PFSK-1 (cell line): ENCODE measurements around the gene ELAC1.

Source experiments
- POLR2AphosphoS5 ChIP-seq: IDR thresholded peaks from 2 replicates; pipeline ENCODE4 v1.6.1; 2012; ENCODE audit warnings: low read depth, mild to moderate bottlenecking, control low read depth, low read length, moderate library complexity
- REST ChIP-seq, 2 experiments: IDR thresholded peaks; 2 replicates each; pipeline versions ENCODE4 v1.6.1 to v1.8.0; 2011 to 2012; ENCODE audit warnings: low read depth in 2 of 2, low read length in 2 of 2, control low read depth in 1 of 2, inconsistent platforms in 1 of 2, mild to moderate bottlenecking in 1 of 2, moderate library complexity in 1 of 2; ENCODE audit not compliant: insufficient read depth in 1 of 2
- SIN3A ChIP-seq: IDR thresholded peaks from 2 replicates; pipeline ENCODE4 v1.6.1; 2012; ENCODE audit warnings: mild to moderate bottlenecking, low read length, moderate library complexity, borderline replicate concordance; ENCODE audit not compliant: insufficient read depth
- TAF1 ChIP-seq: IDR thresholded peaks from 2 replicates; pipeline ENCODE4 v1.6.1; 2012; ENCODE audit warnings: low read length, control low read depth, borderline replicate concordance; ENCODE audit not compliant: insufficient read depth

- no peak for TF ChIP-seq POLR2AphosphoS5
- no peak for TF ChIP-seq TAF1
- no peak for TF ChIP-seq SIN3A
- no peak for TF ChIP-seq REST (IDR thresholded peaks at IDR 0.05; ENCODE audit: insufficient read depth in 1 of 2, low read depth in 2 of 2, low read length in 2 of 2)
Measured at GRCh38 chr18:51007790-51008139, 39.9 kb downstream of the ELAC1 start.
